Esophagus squamous epithelium (tissue), 5 donors: Measurements from ENCODE around the gene CTDSPL. TPM values are rescaled to one million over a fixed set of nuclear protein-coding genes. Genes with fewer than 3 reads are reported as not detected.
"Not testable (repeated sequence)": the region's sequence is repeated elsewhere in the genome, so short reads cannot be mapped to it uniquely, and the experiment has no call there.

Source experiments
- DNase-seq: peaks from one replicate; lab custom pipeline; 2025; lab: John Stamatoyannopoulos, UW
- H3K27ac ChIP-seq, 4 donors: fragments of 200-600 bp; sonication (generic); one replicate each; pipeline ENCODE4 v1.5.1; 2016 to 2019; ENCODE audit warnings: mild to moderate bottlenecking in 1 of 4
- H3K27me3 ChIP-seq, 4 donors: fragments of 200-600 bp; sonication (generic); 1 replicate in 3 of 4; 2 replicates in 1 of 4; pipeline versions ENCODE4 v1.5.1 to v1.6.0; 2017 to 2021; ENCODE audit warnings: antibody characterized with exemption in 1 of 4
- H3K36me3 ChIP-seq, 3 donors: fragments of 200-600 bp; sonication (generic); one replicate each; pipeline ENCODE4 v1.5.1; 2016 to 2019
- H3K4me1 ChIP-seq, 3 donors: fragments of 200-600 bp; sonication (generic); one replicate each; pipeline ENCODE4 v1.5.1; 2017 to 2019
- H3K4me3 ChIP-seq, 4 donors: fragments of 200-600 bp; sonication (generic); 1 replicate in 3 of 4; 2 replicates in 1 of 4; pipeline ENCODE4 v1.5.1; 2016 to 2019; ENCODE audit warnings: mild to moderate bottlenecking in 2 of 4, moderate library complexity in 1 of 4
- H3K9me3 ChIP-seq, 3 donors: fragments of 200-600 bp; sonication (generic); one replicate each; pipeline ENCODE4 v1.5.1; 2016 to 2019
- CTCF ChIP-seq, 6 experiments: fragments of 450-650 bp in 4 of 6; fragments of 200-600 bp in 2 of 6; sonication (generic) in 2 of 6; IDR thresholded peaks; one replicate each; pipeline ENCODE4 v1.5.1; 2016 to 2019; ENCODE audit warnings: antibody characterized with exemption in 6 of 6, mild to moderate bottlenecking in 4 of 6, moderate library complexity in 4 of 6
- POLR2A ChIP-seq, 4 donors: fragments of 450-650 bp; IDR thresholded peaks; one replicate each; pipeline ENCODE4 v1.6.1; 2017; ENCODE audit warnings: antibody characterized with exemption in 4 of 4, mild to moderate bottlenecking in 4 of 4, moderate library complexity in 3 of 4
- WGBS, 2 donors: methylation state at CpG; one replicate each; pipeline ENCODE4 v1.1.5; 2018; 5-methylcytosine and 5-hydroxymethylcytosine counted together
- intact Hi-C: fragments of 100-400 bp; cut with DNase I; formaldehyde crosslinking; loops from one replicate; pipeline ENCODE4 v1.15.0; 2022
- total RNA-seq, 4 donors: library from RNA; depleted of rRNA; stranded (reverse); fragments of >200 nt; gene quantifications; one replicate each; pipeline ENCODE4 v1.1.0, GENCODE V29; 2016
- donor health status: DM: yes; HTN: yes; CAD: no.

CTDSPL gene
- total RNA-seq, 4 donors from 2014 or later: 20.7 to 55.1 (median 30.8) TPM

DNA sequence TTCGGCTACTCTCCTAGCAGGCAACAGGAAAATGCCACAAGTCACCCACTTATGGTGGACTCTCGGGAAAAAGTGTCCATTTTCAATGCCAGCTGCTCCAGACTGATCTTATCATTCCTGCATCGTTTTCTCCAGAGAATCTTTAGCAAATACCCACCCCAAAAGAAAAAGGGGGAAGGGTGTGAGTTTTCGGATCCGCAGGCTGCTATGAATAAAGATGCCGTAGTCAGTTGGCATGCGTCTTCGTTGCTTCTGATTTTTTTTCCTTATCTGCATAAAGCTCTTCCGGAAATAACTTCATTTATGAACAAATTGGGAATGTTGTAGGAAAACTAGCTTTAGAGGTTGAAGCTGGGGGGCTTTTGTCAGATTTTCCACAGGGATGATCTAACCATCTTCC lies 106.5 kb downstream of the CTDSPL start:
- H3K27ac ChIP-seq: no peak overlapping the region
- peaks cover 0 to 52% (median 0%) of the 10 kb centered on the region in 3 donors for H3K36me3 ChIP-seq
- H3K4me3 ChIP-seq: no peak overlapping the region
- intact Hi-C loops: no loop called here
- peaks cover 0 to 19% (median 5%) of the 10 kb centered on the region in 3 donors for H3K4me1 ChIP-seq
- no peak for TF ChIP-seq POLR2A (IDR thresholded peaks at IDR 0.05)
- TF ChIP-seq CTCF (IDR thresholded peaks at IDR 0.05): no peak
- H3K9me3 ChIP-seq: no peaks in the 10 kb centered on the region
- 73 to 90% methylated on average over 9 of the region's 9 CpGs for WGBS, 2 donors
- DNase-seq: no peak
- H3K27me3 ChIP-seq: no peaks in the 10 kb centered on the region

DNA sequence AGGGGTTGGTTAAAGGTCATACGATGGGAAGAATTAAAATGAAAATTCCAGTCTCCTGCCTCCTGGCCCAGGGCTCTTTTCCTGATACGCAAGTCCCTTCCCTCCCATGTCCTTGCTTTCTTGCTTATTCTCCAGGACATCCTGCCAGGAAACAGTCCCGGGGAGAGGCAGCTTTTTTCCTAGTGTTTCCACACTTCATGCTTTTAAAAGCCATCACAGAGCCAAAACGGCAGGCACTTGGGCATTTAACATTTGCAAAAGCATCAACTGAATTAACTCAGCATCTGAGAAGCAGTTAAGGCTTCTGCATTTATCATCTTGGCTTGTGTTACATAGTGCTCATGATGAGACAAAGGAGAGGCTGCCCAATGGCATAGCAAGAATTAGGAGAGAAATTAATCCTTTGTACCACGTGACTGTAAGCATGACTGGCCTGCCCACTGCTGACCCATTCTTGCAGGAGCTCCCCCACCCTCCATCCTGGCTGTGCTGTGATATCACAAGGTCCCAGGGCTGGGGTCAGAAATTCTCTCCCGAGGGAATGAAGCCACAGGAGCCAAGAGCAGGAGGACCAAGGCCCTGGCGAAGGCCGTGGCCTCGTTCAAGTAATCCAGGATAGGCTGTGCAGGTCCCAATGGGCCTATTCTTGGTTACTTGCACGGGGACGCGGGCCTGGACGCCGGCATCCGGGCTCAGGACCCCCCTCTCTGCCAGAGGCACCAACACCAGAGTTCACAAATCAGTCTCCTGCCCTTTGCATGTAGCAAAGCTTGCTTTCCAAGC lies 107.3 kb downstream of the CTDSPL start:
- Histone ChIP-seq H3K4me1 (peaks cover 0 to 19% (median 5%) of the 10 kb centered on the region in 3 donors), H3K4me3 (no peak overlapping the region), H3K27me3 (no peaks in the 10 kb centered on the region), H3K36me3 (peaks cover 0 to 60% (median 0%) of the 10 kb centered on the region in 3 donors), H3K27ac (peak overlapping the region in 1 of 4 donors; percentile 23), H3K9me3 (no peaks in the 10 kb centered on the region)
- no peak for DNase-seq
- WGBS, 2 donors: 63 to 77% methylated on average over 5 to 9 of the region's 15 CpGs
- TF ChIP-seq POLR2A (IDR thresholded peaks at IDR 0.05): no peak
- TF ChIP-seq CTCF (IDR thresholded peaks at IDR 0.05): no peak
- intact Hi-C loops: no loop called here

- intact Hi-C loops: no loop called here
- Histone ChIP-seq H3K36me3 (peaks cover 0 to 64% (median 0%) of the 10 kb centered on the region in 3 donors), H3K27me3 (no peaks in the 10 kb centered on the region), H3K4me1 (peaks cover 0 to 19% (median 5%) of the 10 kb centered on the region in 3 donors), H3K27ac (no peak overlapping the region), H3K9me3 (no peaks in the 10 kb centered on the region), H3K4me3 (no peak overlapping the region)
- 71 to 72% methylated on average over 3 to 7 of the region's 7 CpGs for WGBS, 2 donors
- TF ChIP-seq CTCF (IDR thresholded peaks at IDR 0.05) (no peak), POLR2A (IDR thresholded peaks at IDR 0.05) (no peak)
- no peak for DNase-seq
Observed at GRCh38 chr3:37969596-37970100, 108.0 kb downstream of the CTDSPL start.

- Histone ChIP-seq H3K4me3 (no peak overlapping the region), H3K27ac (no peak overlapping the region), H3K9me3 (no peaks in the 10 kb centered on the region), H3K27me3 (no peaks in the 10 kb centered on the region), H3K36me3 (peaks cover 0 to 66% (median 0%) of the 10 kb centered on the region in 3 donors), H3K4me1 (peaks cover 0 to 19% (median 5%) of the 10 kb centered on the region in 3 donors)
- no peak for DNase-seq
- intact Hi-C loops: no loop called here
- 57 to 81% methylated on average over 2 to 3 of the region's 5 CpGs for WGBS, 2 donors
- TF ChIP-seq POLR2A (IDR thresholded peaks at IDR 0.05) (no peak), CTCF (IDR thresholded peaks at IDR 0.05) (no peak)
Observed at GRCh38 chr3:37970802-37971201, 109.1 kb downstream of the CTDSPL start.

DNA sequence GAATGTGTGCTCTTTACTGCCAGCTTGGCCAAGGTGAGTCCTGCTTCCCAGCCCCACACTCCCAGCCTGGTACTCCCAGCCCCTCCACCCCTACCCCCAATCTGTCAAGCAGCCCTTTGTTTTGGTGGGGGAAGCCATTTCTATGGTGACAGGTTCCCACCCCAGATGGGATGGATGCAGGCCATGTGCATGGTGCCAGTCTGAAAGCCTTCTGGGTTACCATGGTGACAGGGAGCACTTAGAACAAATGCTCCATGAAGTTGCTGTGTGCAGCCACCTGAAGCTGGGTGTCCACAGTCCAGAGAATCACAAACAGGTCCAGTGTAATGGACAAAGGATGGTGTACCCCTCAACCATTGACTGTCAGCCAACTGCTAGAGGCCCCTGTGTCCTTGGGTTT lies 109.8 kb downstream of the CTDSPL start:
- H3K27ac ChIP-seq: no peak overlapping the region
- peaks cover 0 to 72% (median 0%) of the 10 kb centered on the region in 3 donors for H3K36me3 ChIP-seq
- TF ChIP-seq CTCF (IDR thresholded peaks at IDR 0.05): no peak
- TF ChIP-seq POLR2A (IDR thresholded peaks at IDR 0.05): no peak
- H3K4me1 ChIP-seq: peaks cover 0 to 19% (median 5%) of the 10 kb centered on the region in 3 donors
- intact Hi-C loops: no loop called here
- DNase-seq: no peak
- no peak overlapping the region for H3K4me3 ChIP-seq
- H3K9me3 ChIP-seq: no peaks in the 10 kb centered on the region
- H3K27me3 ChIP-seq: no peaks in the 10 kb centered on the region

GRCh38 chr3:37972056-37972455 lies 110.4 kb downstream of the CTDSPL start:
- intact Hi-C loops, H3K27ac ChIP-seq, H3K27me3 ChIP-seq, DNase-seq, H3K4me3 ChIP-seq, H3K9me3 ChIP-seq: not testable (repeated sequence)
- Histone ChIP-seq H3K36me3 (peaks cover 0 to 77% (median 0%) of the 10 kb centered on the region in 3 donors), H3K4me1 (peaks cover 0 to 17% (median 4%) of the 10 kb centered on the region in 3 donors)
- WGBS, 2 donors: 91 to 96% methylated on average over 7 to 8 of the region's 8 CpGs
